Upper lobe of left lung (tissue), 6 donors: ENCODE measurements around the gene SOX30. TPM values are rescaled to one million over a fixed set of nuclear protein-coding genes. Genes with fewer than 3 reads are reported as not detected.

Experiments
- ATAC-seq, 2 donors: fragments of 200-7000 bp; cut with Tn5 transposase; one replicate each; pipeline ENCODE4 v1.9.1; 2022; ENCODE audit warnings: mild to moderate bottlenecking in 2 of 2, moderate library complexity in 2 of 2; ENCODE audit not compliant: low FRiP score in 2 of 2
- DNase-seq, 2 donors: peaks; one replicate each; pipeline ENCODE4 v3.0.0-alpha.2; 2019 to 2020
- H3K27ac ChIP-seq, 4 donors: fragments of 200-600 bp; sonication (generic); one replicate each; pipeline ENCODE4 v1.5.1; 2016 to 2019
- H3K27me3 ChIP-seq, 4 donors: fragments of 200-600 bp; sonication (generic); one replicate each; pipeline ENCODE4 v1.5.1; 2017 to 2019
- H3K36me3 ChIP-seq, 4 donors: fragments of 200-600 bp; sonication (generic); one replicate each; pipeline ENCODE4 v1.5.1; 2016 to 2019
- H3K4me1 ChIP-seq, 4 donors: fragments of 200-600 bp; sonication (generic); one replicate each; pipeline ENCODE4 v1.5.1; 2018 to 2019
- H3K4me3 ChIP-seq, 4 donors: fragments of 200-600 bp; sonication (generic); one replicate each; pipeline ENCODE4 v1.5.1; 2017 to 2019; ENCODE audit warnings: mild to moderate bottlenecking in 2 of 4, moderate library complexity in 1 of 4
- H3K9me3 ChIP-seq, 4 donors: fragments of 200-600 bp; sonication (generic); one replicate each; pipeline ENCODE4 v1.5.1; 2018 to 2019
- CTCF ChIP-seq, 6 experiments: fragments of 450-650 bp in 4 of 6; fragments of 200-600 bp in 2 of 6; sonication (generic) in 2 of 6; IDR thresholded peaks; one replicate each; pipeline ENCODE4 v1.5.1; 2016 to 2019; ENCODE audit warnings: antibody characterized with exemption in 6 of 6
- EP300 ChIP-seq, 4 donors: sonication (generic); formaldehyde crosslinking; IDR thresholded peaks; one replicate each; pipeline ENCODE4 v1.5.1; 2017; ENCODE audit warnings: antibody characterized with exemption in 4 of 4, control low read depth in 2 of 4
- POLR2A ChIP-seq, 4 donors: fragments of 450-650 bp; IDR thresholded peaks; one replicate each; pipeline ENCODE4 v1.5.1; 2016 to 2017; ENCODE audit warnings: antibody characterized with exemption in 4 of 4, mild to moderate bottlenecking in 2 of 4
- POLR2AphosphoS5 ChIP-seq, 2 donors: sonication (generic); formaldehyde crosslinking; IDR thresholded peaks; one replicate each; pipeline ENCODE4 v1.5.1; 2017; ENCODE audit warnings: antibody characterized with exemption in 2 of 2
- WGBS, 2 donors: methylation state at CpG; one replicate each; pipeline ENCODE4 v1.1.5; 2017 to 2018; 5-methylcytosine and 5-hydroxymethylcytosine counted together
- small RNA-seq, 4 donors: library from RNA; depleted of rRNA; stranded (forward); fragments of <200 nt; gene quantifications; one replicate each; pipeline ENCODE3, GENCODE V24; 2016
- total RNA-seq, 6 donors: library from RNA; depleted of rRNA in 4 of 6; stranded (reverse); fragments of >200 nt in 4 of 6; gene quantifications; one replicate each; pipeline versions ENCODE4 v1.1.0 to v1.2.1, GENCODE V29; 2016 to 2021
- donor health status: DM: no; HTN: no; CAD: no; lungs with moderate emphysema.
- donor health status: DM: no; HTN: yes; CAD: no; lungs with severe emphysema.

The SOX30 gene
- total RNA-seq, 6 donors from 2014 or later: 0.17 TPM; not detected in 5

- Histone ChIP-seq H3K27ac (no peak overlapping the region), H3K4me3 (no peak overlapping the region), H3K36me3 (no peaks in the 10 kb centered on the region), H3K4me1 (no peaks in the 10 kb centered on the region), H3K27me3 (no peaks in the 10 kb centered on the region), H3K9me3 (no peaks in the 10 kb centered on the region)
- no peak for ATAC-seq
- TF ChIP-seq POLR2AphosphoS5 (IDR thresholded peaks at IDR 0.05) (no peak), POLR2A (IDR thresholded peaks at IDR 0.05) (no peak), EP300 (IDR thresholded peaks at IDR 0.05) (no peak), CTCF (IDR thresholded peaks at IDR 0.05) (no peak)
- no peak for DNase-seq
- WGBS, 2 donors: 75 to 78% methylated on average over 10 of the region's 10 CpGs
Observed at GRCh38 chr5:157582731-157583620, 69.3 kb downstream of the SOX30 start.

GRCh38 chr5:157581901-157582300, 70.3 kb downstream of the SOX30 start:
- TF ChIP-seq POLR2AphosphoS5 (IDR thresholded peaks at IDR 0.05) (no peak), EP300 (IDR thresholded peaks at IDR 0.05) (no peak), POLR2A (IDR thresholded peaks at IDR 0.05) (no peak), CTCF (IDR thresholded peaks at IDR 0.05) (no peak)
- H3K4me1 ChIP-seq: no peaks in the 10 kb centered on the region
- DNase-seq (no peak), ATAC-seq (no peak)
- H3K4me3 ChIP-seq: no peak overlapping the region
- H3K9me3 ChIP-seq: no peaks in the 10 kb centered on the region
- no peaks in the 10 kb centered on the region for H3K36me3 ChIP-seq
- no peaks in the 10 kb centered on the region for H3K27me3 ChIP-seq
- 82 to 91% methylated on average over 5 of the region's 5 CpGs for WGBS, 2 donors
- H3K27ac ChIP-seq: no peak overlapping the region

GRCh38 chr5:157578079-157578780, 74.0 kb downstream of the SOX30 start:
- no peak for ATAC-seq
- no peak overlapping the region for H3K27ac ChIP-seq
- WGBS, 2 donors: 78 to 90% methylated on average over 6 of the region's 6 CpGs
- H3K9me3 ChIP-seq: no peaks in the 10 kb centered on the region
- peaks cover 10 to 26% (median 20%) of the 10 kb centered on the region in 4 donors for H3K4me1 ChIP-seq
- no peak overlapping the region for H3K4me3 ChIP-seq
- TF ChIP-seq POLR2A (IDR thresholded peaks at IDR 0.05): no peak
- no peak for TF ChIP-seq EP300 (IDR thresholded peaks at IDR 0.05)
- no peak for TF ChIP-seq POLR2AphosphoS5 (IDR thresholded peaks at IDR 0.05)
- TF ChIP-seq CTCF (IDR thresholded peaks at IDR 0.05): no peak
- peaks cover 0 to 10% (median 3%) of the 10 kb centered on the region in 4 donors for H3K27me3 ChIP-seq
- H3K36me3 ChIP-seq: no peaks in the 10 kb centered on the region
- DNase-seq: no peak

- 77 to 82% methylated on average over 4 of the region's 4 CpGs for WGBS, 2 donors
- ATAC-seq: no peak
- no peak overlapping the region for H3K4me3 ChIP-seq
Observed at GRCh38 chr5:157576678-157577077, 75.6 kb downstream of the SOX30 start.

More at GRCh38 chr5:157576678-157577077, 75.6 kb downstream of the SOX30 start:
- no peak for TF ChIP-seq EP300 (IDR thresholded peaks at IDR 0.05)
- no peak for TF ChIP-seq CTCF (IDR thresholded peaks at IDR 0.05)
- TF ChIP-seq POLR2A (IDR thresholded peaks at IDR 0.05): no peak
- TF ChIP-seq POLR2AphosphoS5 (IDR thresholded peaks at IDR 0.05): no peak
- Histone ChIP-seq H3K27me3 (peaks cover 0 to 10% (median 3%) of the 10 kb centered on the region in 4 donors), H3K4me1 (peaks cover 10 to 31% (median 24%) of the 10 kb centered on the region in 4 donors), H3K36me3 (no peaks in the 10 kb centered on the region), H3K27ac (peak overlapping the region in 2 of 4 donors; percentile 88 to 93), H3K9me3 (no peaks in the 10 kb centered on the region)
- no peak for DNase-seq

Small RNA genes lying within 50 kb of the gene (small RNA-seq; reads per million reads assigned to genes)
- 0 reads per million in 4 donors for gene RNU6-390P

Other genes starting within 250 kb of the SOX30 start
- under 1 TPM in 2 of 6 donors, not detected in 4; 0.06 to 0.30 TPM for gene NIPAL4, start 192.2 kb downstream of the SOX30 start, total RNA-seq
- 10 to 100 TPM in 2 of 6 donors, 1 to 10 TPM in 4; 5.5 to 17.0 (median 7.1) TPM for gene ADAM19, start 76.7 kb downstream of the SOX30 start, total RNA-seq
- not detected for gene C5orf52, start 19.1 kb upstream of the SOX30 start, total RNA-seq
- gene THG1L, start 79.0 kb upstream of the SOX30 start, total RNA-seq: 10 to 100 TPM in 3 of 6 donors, 1 to 10 TPM in 3; 2.1 to 12.6 (median 9.1) TPM
- gene LSM11, start 91.3 kb upstream of the SOX30 start, total RNA-seq: 1 to 10 TPM in 5 of 6 donors, under 1 TPM in 1; 0.78 to 4.1 (median 2.0) TPM
- gene CLINT1, start 206.7 kb upstream of the SOX30 start, total RNA-seq: 100 to 1,000 TPM in 4 of 6 donors, 10 to 100 TPM in 2; 66.2 to 211 (median 123) TPM